WTC11 (cell line): ENCODE results near the gene BCAR3. TPM values are rescaled to one million over a fixed set of nuclear protein-coding genes. Genes with fewer than 3 reads are reported as not detected.

ENCODE experiments used
- ATAC-seq: fragments of 200-7000 bp; cut with Tn5 transposase; 2 replicates; pipeline ENCODE4 v1.10.0; 2021; ENCODE audit warnings: mild to moderate bottlenecking, moderate library complexity
- CTCF ChIA-PET: fragments of 300-600 bp; sonication (Branson Sonifier 250); formaldehyde crosslinking; loops from one replicate; lab custom pipeline; 2021; ENCODE audit warnings: antibody characterized with exemption; lab: Charles Lee
- POLR2A ChIA-PET: fragments of 350-600 bp; sonication (Branson Sonifier 250); formaldehyde crosslinking; loops from one replicate; lab custom pipeline; 2021; ENCODE audit warnings: antibody characterized with exemption; lab: Charles Lee
- DNase-seq: peaks from one replicate; pipeline ENCODE4 v3.0.0; 2021; ENCODE audit warnings: low spot score
- H3K27ac Mint-ChIP-seq: 2 replicates; pipeline ENCODE4 v1.8.0; 2021; ENCODE audit warnings: mixed read lengths
- H3K27me3 Mint-ChIP-seq: 2 replicates; pipeline ENCODE4 v1.8.0; 2021; ENCODE audit warnings: low read depth, mild to moderate bottlenecking, moderate library complexity, mixed read lengths
- H3K36me3 Mint-ChIP-seq: 2 replicates; pipeline ENCODE4 v1.8.0; 2021; ENCODE audit warnings: mixed read lengths
- H3K4me1 Mint-ChIP-seq: 2 replicates; pipeline ENCODE4 v1.8.0; 2022; ENCODE audit warnings: mixed read lengths
- H3K4me3 Mint-ChIP-seq: 2 replicates; pipeline ENCODE4 v1.8.0; 2021; ENCODE audit warnings: mild to moderate bottlenecking, moderate library complexity, mixed read lengths
- H3K9me3 Mint-ChIP-seq: 2 replicates; pipeline ENCODE4 v1.8.0; 2021; ENCODE audit warnings: mixed read lengths
- ATF6 ChIP-seq: sonication (generic); formaldehyde crosslinking; IDR thresholded peaks from 2 replicates; pipeline ENCODE4 v1.8.1; 2023; ENCODE audit warnings: mild to moderate bottlenecking, missing genetic modification reagents
- CREB1 ChIP-seq: sonication (generic); formaldehyde crosslinking; IDR thresholded peaks from 2 replicates; pipeline ENCODE4 v1.8.0; 2023; ENCODE audit warnings: mild to moderate bottlenecking, missing genetic modification reagents
- ELF4 ChIP-seq: sonication (generic); formaldehyde crosslinking; IDR thresholded peaks from 2 replicates; pipeline ENCODE4 v1.8.1; 2022; ENCODE audit warnings: low read depth, mild to moderate bottlenecking, moderate library complexity, missing genetic modification reagents
- FOXP4 ChIP-seq: sonication (generic); formaldehyde crosslinking; IDR thresholded peaks from 2 replicates; pipeline ENCODE4 v1.8.0; 2022; ENCODE audit warnings: mild to moderate bottlenecking, missing genetic modification reagents
- PRRX2 ChIP-seq: fragments of 250-450 bp; sonication (Bioruptor Pico); IDR thresholded peaks from 2 replicates; pipeline ENCODE4 v1.8.0; 2021; ENCODE audit warnings: mild to moderate bottlenecking
- TCF7 ChIP-seq: sonication (generic); formaldehyde crosslinking; IDR thresholded peaks from 2 replicates; pipeline ENCODE4 v1.8.0; 2022; ENCODE audit warnings: mild to moderate bottlenecking, low read depth, missing genetic modification reagents, moderate library complexity
- ZNF416 ChIP-seq: fragments of 250-450 bp; sonication (Bioruptor Pico); IDR thresholded peaks from 2 replicates; pipeline ENCODE4 v1.9.0; 2021; ENCODE audit warnings: mild to moderate bottlenecking, inconsistent platforms
- ZNF425 ChIP-seq: fragments of 250-450 bp; sonication (Bioruptor Pico); conservative IDR thresholded peaks from 2 replicates; pipeline ENCODE4 v1.9.0; 2021; ENCODE audit warnings: mild to moderate bottlenecking
- total RNA-seq: library from RNA; stranded (reverse); gene quantifications from 3 replicates; pipeline ENCODE4 v1.2.3, GENCODE V29; 2021
- TF ChIP-seq, protein P1 (sequence below): sonication (generic); formaldehyde crosslinking; IDR thresholded peaks from 2 replicates; pipeline ENCODE4 v1.8.0; 2023; ENCODE audit warnings: missing genetic modification reagents, mild to moderate bottlenecking, borderline replicate concordance
- TF ChIP-seq, protein P2 (sequence below): sonication (generic); formaldehyde crosslinking; IDR thresholded peaks from 2 replicates; pipeline ENCODE4 v1.8.1; 2023; ENCODE audit warnings: mild to moderate bottlenecking, moderate library complexity, missing genetic modification reagents

The BCAR3 gene
- total RNA-seq, 1 experiment from 2014 or later: 14.8 TPM

- TF ChIP-seq ATF6: no peak
- TF ChIP-seq CREB1 (CRISPR knock-in tag): no peak
Measured at GRCh38 chr1:93729502-93729901, 47.9 kb upstream of the BCAR3 start (continued).

- Mint-ChIP-seq H3K36me3 (no peaks in the 10 kb centered on the region), H3K27me3 (no peaks in the 10 kb centered on the region), H3K4me1 (peaks cover 15% of the 10 kb centered on the region), H3K27ac (no peak overlapping the region), H3K9me3 (no peaks in the 10 kb centered on the region), H3K4me3 (no peak overlapping the region)
- ChIA-PET CTCF (no interaction called here), POLR2A (no interaction called here)
- DNase-seq (no peak), ATAC-seq (no peak)
- TF ChIP-seq ZNF425: no peak
- no peak for TF ChIP-seq ZNF416 (CRISPR knock-in tag)
- TF ChIP-seq, protein P1, sequence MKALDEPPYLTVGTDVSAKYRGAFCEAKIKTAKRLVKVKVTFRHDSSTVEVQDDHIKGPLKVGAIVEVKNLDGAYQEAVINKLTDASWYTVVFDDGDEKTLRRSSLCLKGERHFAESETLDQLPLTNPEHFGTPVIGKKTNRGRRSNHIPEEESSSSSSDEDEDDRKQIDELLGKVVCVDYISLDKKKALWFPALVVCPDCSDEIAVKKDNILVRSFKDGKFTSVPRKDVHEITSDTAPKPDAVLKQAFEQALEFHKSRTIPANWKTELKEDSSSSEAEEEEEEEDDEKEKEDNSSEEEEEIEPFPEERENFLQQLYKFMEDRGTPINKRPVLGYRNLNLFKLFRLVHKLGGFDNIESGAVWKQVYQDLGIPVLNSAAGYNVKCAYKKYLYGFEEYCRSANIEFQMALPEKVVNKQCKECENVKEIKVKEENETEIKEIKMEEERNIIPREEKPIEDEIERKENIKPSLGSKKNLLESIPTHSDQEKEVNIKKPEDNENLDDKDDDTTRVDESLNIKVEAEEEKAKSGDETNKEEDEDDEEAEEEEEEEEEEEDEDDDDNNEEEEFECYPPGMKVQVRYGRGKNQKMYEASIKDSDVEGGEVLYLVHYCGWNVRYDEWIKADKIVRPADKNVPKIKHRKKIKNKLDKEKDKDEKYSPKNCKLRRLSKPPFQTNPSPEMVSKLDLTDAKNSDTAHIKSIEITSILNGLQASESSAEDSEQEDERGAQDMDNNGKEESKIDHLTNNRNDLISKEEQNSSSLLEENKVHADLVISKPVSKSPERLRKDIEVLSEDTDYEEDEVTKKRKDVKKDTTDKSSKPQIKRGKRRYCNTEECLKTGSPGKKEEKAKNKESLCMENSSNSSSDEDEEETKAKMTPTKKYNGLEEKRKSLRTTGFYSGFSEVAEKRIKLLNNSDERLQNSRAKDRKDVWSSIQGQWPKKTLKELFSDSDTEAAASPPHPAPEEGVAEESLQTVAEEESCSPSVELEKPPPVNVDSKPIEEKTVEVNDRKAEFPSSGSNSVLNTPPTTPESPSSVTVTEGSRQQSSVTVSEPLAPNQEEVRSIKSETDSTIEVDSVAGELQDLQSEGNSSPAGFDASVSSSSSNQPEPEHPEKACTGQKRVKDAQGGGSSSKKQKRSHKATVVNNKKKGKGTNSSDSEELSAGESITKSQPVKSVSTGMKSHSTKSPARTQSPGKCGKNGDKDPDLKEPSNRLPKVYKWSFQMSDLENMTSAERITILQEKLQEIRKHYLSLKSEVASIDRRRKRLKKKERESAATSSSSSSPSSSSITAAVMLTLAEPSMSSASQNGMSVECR (CRISPR knock-in tag): no peak
- TF ChIP-seq ELF4: no peak
- TF ChIP-seq, protein P2, sequence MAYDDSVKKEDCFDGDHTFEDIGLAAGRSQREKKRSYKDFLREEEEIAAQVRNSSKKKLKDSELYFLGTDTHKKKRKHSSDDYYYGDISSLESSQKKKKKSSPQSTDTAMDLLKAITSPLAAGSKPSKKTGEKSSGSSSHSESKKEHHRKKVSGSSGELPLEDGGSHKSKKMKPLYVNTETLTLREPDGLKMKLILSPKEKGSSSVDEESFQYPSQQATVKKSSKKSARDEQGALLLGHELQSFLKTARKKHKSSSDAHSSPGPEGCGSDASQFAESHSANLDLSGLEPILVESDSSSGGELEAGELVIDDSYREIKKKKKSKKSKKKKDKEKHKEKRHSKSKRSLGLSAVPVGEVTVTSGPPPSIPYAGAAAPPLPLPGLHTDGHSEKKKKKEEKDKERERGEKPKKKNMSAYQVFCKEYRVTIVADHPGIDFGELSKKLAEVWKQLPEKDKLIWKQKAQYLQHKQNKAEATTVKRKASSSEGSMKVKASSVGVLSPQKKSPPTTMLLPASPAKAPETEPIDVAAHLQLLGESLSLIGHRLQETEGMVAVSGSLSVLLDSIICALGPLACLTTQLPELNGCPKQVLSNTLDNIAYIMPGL (CRISPR knock-in tag): no peak
- TF ChIP-seq PRRX2 (CRISPR knock-in tag): no peak
- TF ChIP-seq TCF7: no peak
Measured at GRCh38 chr1:93728480-93729131, 47.0 kb upstream of the BCAR3 start.

- Mint-ChIP-seq H3K27ac (no peak overlapping the region), H3K4me3 (no peak overlapping the region), H3K27me3 (no peaks in the 10 kb centered on the region), H3K9me3 (no peaks in the 10 kb centered on the region), H3K4me1 (peaks cover 24% of the 10 kb centered on the region), H3K36me3 (no peaks in the 10 kb centered on the region)
- no peak for TF ChIP-seq FOXP4
- CTCF ChIA-PET: interaction anchor here (0.8 to 2.0 kb wide), 4 partner anchors 8 to 121 kb away, joined by 3 to 9 read pairs (median 4); no protein-coding TSS in a partner anchor
- DNase-seq: no peak
- ATAC-seq: no peak
- POLR2A ChIA-PET: no interaction called here
Measured at GRCh38 chr1:93723733-93724270, 42.2 kb upstream of the BCAR3 start.
